ENCODE data around the gene SBK1. TPM values are rescaled to one million over a fixed set of nuclear protein-coding genes. Genes with fewer than 3 reads are reported as not detected.

SBK1 gene
- total RNA-seq, 1 donor from 2014 or later, result 2.4 TPM

DNA sequence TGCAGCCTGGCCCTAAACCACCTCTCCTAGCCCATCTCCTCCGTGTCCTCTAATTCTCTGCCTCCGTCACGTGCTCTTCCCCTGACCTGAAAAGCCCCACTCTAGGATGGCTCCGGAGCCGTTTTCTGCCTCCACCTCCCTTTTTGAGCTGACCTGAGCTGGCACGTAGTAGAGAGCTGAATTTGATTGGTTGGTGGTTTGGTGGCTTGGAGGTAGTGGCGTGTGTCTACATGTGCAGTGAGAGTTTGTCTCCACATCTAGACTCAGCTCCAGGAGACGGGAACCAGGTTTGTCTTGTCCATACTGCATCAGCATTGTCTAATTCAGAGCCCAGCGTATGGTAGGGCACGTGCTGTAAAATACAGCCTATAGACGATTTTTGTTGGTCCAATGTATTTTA, 3.0 kb downstream of the SBK1 start:
- ATAC-seq (no peak), DNase-seq (no peak)
- peaks cover 8% of the 10 kb centered on the region for H3K27me3 ChIP-seq (ENCODE audit: low read depth)
- intact Hi-C loops (cut with DNase I), result no loop called here
- H3K4me1 ChIP-seq, result peaks cover 31% of the 10 kb centered on the region
- H3K36me3 ChIP-seq, result no peaks in the 10 kb centered on the region
- no peak for TF ChIP-seq CTCF (IDR thresholded peaks at IDR 0.05)
- no peak overlapping the region for H3K27ac ChIP-seq
- no peaks in the 10 kb centered on the region for H3K9me3 ChIP-seq
- H3K4me3 ChIP-seq, result no peak overlapping the region

- no peak overlapping the region for H3K27ac ChIP-seq
- intact Hi-C loops (cut with DNase I), result no loop called here
Observed at GRCh38 chr16:28297308-28297707, 5.0 kb downstream of the SBK1 start.

GRCh38 chr16:28297784-28298510, 5.6 kb downstream of the SBK1 start:
- H3K36me3 ChIP-seq, result no peaks in the 10 kb centered on the region
- peaks cover 8% of the 10 kb centered on the region for H3K27me3 ChIP-seq (ENCODE audit: low read depth)
- ATAC-seq (peak; percentile 55 to 74), DNase-seq (no peak)
- H3K4me3 ChIP-seq, result no peak overlapping the region
- intact Hi-C loops (cut with DNase I), result no loop called here
- H3K27ac ChIP-seq, result no peak overlapping the region
- peaks cover 27% of the 10 kb centered on the region for H3K4me1 ChIP-seq
- no peaks in the 10 kb centered on the region for H3K9me3 ChIP-seq
- no peak for TF ChIP-seq CTCF (IDR thresholded peaks at IDR 0.05)

More at GRCh38 chr16:28297308-28297707, 5.0 kb downstream of the SBK1 start:
- no peak for DNase-seq
- Histone ChIP-seq H3K9me3 (no peaks in the 10 kb centered on the region), H3K4me3 (no peak overlapping the region), H3K36me3 (no peaks in the 10 kb centered on the region), H3K4me1 (peaks cover 31% of the 10 kb centered on the region), H3K27me3 (ENCODE audit: low read depth) (peaks cover 8% of the 10 kb centered on the region)
- no peak for ATAC-seq
- TF ChIP-seq CTCF (IDR thresholded peaks at IDR 0.05), result no peak

DNA sequence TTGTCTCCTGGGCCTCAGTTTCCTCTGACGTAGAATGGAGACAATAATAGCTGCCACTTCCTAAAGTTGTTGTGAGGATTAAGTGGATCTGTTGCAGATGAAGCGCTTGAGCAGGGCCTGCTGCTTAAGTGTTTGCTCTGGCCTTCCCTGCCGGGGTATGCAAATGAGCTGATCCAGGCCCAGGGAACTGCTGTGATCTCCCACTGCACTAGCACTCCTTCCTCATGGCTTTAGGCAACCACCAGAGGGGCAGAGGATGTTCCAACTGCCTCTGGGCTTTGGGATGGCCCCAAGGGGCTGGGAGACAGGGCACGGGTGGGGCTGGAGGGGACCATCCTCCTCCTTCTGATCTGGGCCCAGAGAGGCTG, 6.2 kb downstream of the SBK1 start:
- TF ChIP-seq CTCF (IDR thresholded peaks at IDR 0.05), result no peak
- Histone ChIP-seq H3K4me1 (peaks cover 21% of the 10 kb centered on the region), H3K4me3 (no peak overlapping the region), H3K27me3 (ENCODE audit: low read depth) (peaks cover 2% of the 10 kb centered on the region), H3K36me3 (no peaks in the 10 kb centered on the region), H3K27ac (no peak overlapping the region), H3K9me3 (no peaks in the 10 kb centered on the region)
- no peak for DNase-seq
- peak; percentile 78 to 87 for ATAC-seq
- intact Hi-C loops (cut with DNase I), result no loop called here

DNA sequence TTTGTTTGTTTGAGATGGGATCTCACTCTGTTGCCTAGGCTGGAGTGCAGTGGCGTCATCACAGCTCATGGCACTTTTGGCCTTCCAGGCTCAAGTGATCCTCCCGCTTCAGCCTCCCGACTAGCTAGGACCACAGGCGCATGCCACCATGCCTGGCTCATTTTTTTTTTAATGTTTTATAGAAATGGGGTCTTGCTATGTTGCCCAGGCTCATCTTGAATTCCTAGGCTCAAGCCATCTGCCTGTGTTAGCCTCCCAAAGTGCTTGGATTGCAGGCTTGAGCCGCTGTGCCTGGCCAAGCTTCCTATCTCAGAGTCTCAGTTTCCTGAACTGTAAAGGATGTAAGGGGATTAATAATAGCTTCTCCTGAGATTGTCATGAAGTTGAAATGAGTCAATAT, 8.0 kb downstream of the SBK1 start:
- Histone ChIP-seq H3K9me3 (no peaks in the 10 kb centered on the region), H3K27me3 (ENCODE audit: low read depth) (no peaks in the 10 kb centered on the region), H3K27ac (no peak overlapping the region), H3K36me3 (no peaks in the 10 kb centered on the region), H3K4me1 (peaks cover 16% of the 10 kb centered on the region), H3K4me3 (no peak overlapping the region)
- intact Hi-C loops (cut with DNase I), result no loop called here
- TF ChIP-seq CTCF (IDR thresholded peaks at IDR 0.05), result no peak
- DNase-seq (no peak), ATAC-seq (no peak)

Data from lower lobe of right lung (tissue), 2 donors.